Esophagus squamous epithelium (tissue), 5 donors: ENCODE measurements around the gene RPS8. TPM values are rescaled to one million over a fixed set of nuclear protein-coding genes. Genes with fewer than 3 reads are reported as not detected.

ENCODE experiments used
- DNase-seq: peaks from one replicate; lab custom pipeline; 2025; lab: John Stamatoyannopoulos, UW
- H3K27ac ChIP-seq, 4 donors: fragments of 200-600 bp; sonication (generic); one replicate each; pipeline ENCODE4 v1.5.1; 2016 to 2019; ENCODE audit warnings: mild to moderate bottlenecking in 1 of 4
- H3K27me3 ChIP-seq, 4 donors: fragments of 200-600 bp; sonication (generic); 1 replicate in 3 of 4; 2 replicates in 1 of 4; pipeline versions ENCODE4 v1.5.1 to v1.6.0; 2017 to 2021; ENCODE audit warnings: antibody characterized with exemption in 1 of 4
- H3K36me3 ChIP-seq, 3 donors: fragments of 200-600 bp; sonication (generic); one replicate each; pipeline ENCODE4 v1.5.1; 2016 to 2019
- H3K4me1 ChIP-seq, 3 donors: fragments of 200-600 bp; sonication (generic); one replicate each; pipeline ENCODE4 v1.5.1; 2017 to 2019
- H3K4me3 ChIP-seq, 4 donors: fragments of 200-600 bp; sonication (generic); 1 replicate in 3 of 4; 2 replicates in 1 of 4; pipeline ENCODE4 v1.5.1; 2016 to 2019; ENCODE audit warnings: mild to moderate bottlenecking in 2 of 4, moderate library complexity in 1 of 4
- H3K9me3 ChIP-seq, 3 donors: fragments of 200-600 bp; sonication (generic); one replicate each; pipeline ENCODE4 v1.5.1; 2016 to 2019
- CTCF ChIP-seq, 6 experiments: fragments of 450-650 bp in 4 of 6; fragments of 200-600 bp in 2 of 6; sonication (generic) in 2 of 6; IDR thresholded peaks; one replicate each; pipeline ENCODE4 v1.5.1; 2016 to 2019; ENCODE audit warnings: antibody characterized with exemption in 6 of 6, mild to moderate bottlenecking in 4 of 6, moderate library complexity in 4 of 6
- POLR2A ChIP-seq, 4 donors: fragments of 450-650 bp; IDR thresholded peaks; one replicate each; pipeline ENCODE4 v1.6.1; 2017; ENCODE audit warnings: antibody characterized with exemption in 4 of 4, mild to moderate bottlenecking in 4 of 4, moderate library complexity in 3 of 4
- WGBS, 2 donors: methylation state at CpG; one replicate each; pipeline ENCODE4 v1.1.5; 2018; 5-methylcytosine and 5-hydroxymethylcytosine counted together
- intact Hi-C: fragments of 100-400 bp; cut with DNase I; formaldehyde crosslinking; loops from one replicate; pipeline ENCODE4 v1.15.0; 2022
- total RNA-seq, 4 donors: library from RNA; depleted of rRNA; stranded (reverse); fragments of >200 nt; gene quantifications; one replicate each; pipeline ENCODE4 v1.1.0, GENCODE V29; 2016
- donor health status: DM: yes; HTN: yes; CAD: no.

RPS8 gene
- total RNA-seq, 4 donors from 2014 or later: 1,915 to 3,855 (median 2,689) TPM

- H3K27ac ChIP-seq: peak overlapping the region in 3 of 4 donors; percentile 64 to 97 (median 97)
- intact Hi-C loops: no loop called here
- peaks cover 44 to 82% (median 47%) of the 10 kb centered on the region in 3 donors for H3K4me1 ChIP-seq
- WGBS, 2 donors: 79 to 92% methylated on average over 3 to 9 of the region's 9 CpGs
- H3K4me3 ChIP-seq: peak overlapping the region in 1 of 4 donors; percentile 91
- TF ChIP-seq POLR2A (IDR thresholded peaks at IDR 0.05) (no peak), CTCF (IDR thresholded peaks at IDR 0.05) (no peak)
- H3K9me3 ChIP-seq: no peaks in the 10 kb centered on the region
- no peaks in the 10 kb centered on the region for H3K27me3 ChIP-seq
- no peak for DNase-seq
- H3K36me3 ChIP-seq: peaks cover 17 to 53% (median 17%) of the 10 kb centered on the region in 3 donors
Observed at GRCh38 chr1:44803062-44803311, 27.6 kb downstream of the RPS8 start.

- H3K27ac ChIP-seq: peak overlapping the region; percentile 9 to 97 (median 80)
- H3K9me3 ChIP-seq: no peaks in the 10 kb centered on the region
- no peaks in the 10 kb centered on the region for H3K27me3 ChIP-seq
- peaks cover 49 to 87% (median 52%) of the 10 kb centered on the region in 3 donors for H3K4me1 ChIP-seq
- H3K4me3 ChIP-seq: peak overlapping the region in 1 of 4 donors; percentile 91
- intact Hi-C loops: no loop called here
- DNase-seq: no peak
- TF ChIP-seq CTCF (IDR thresholded peaks at IDR 0.05) (no peak), POLR2A (IDR thresholded peaks at IDR 0.05) (no peak)
- peaks cover 17 to 53% (median 17%) of the 10 kb centered on the region in 3 donors for H3K36me3 ChIP-seq
- 77 to 85% methylated on average over 5 to 9 of the region's 13 CpGs for WGBS, 2 donors
Observed at GRCh38 chr1:44803312-44804095, 28.2 kb downstream of the RPS8 start.

- Histone ChIP-seq H3K9me3 (no peaks in the 10 kb centered on the region), H3K36me3 (peaks cover 17 to 53% (median 17%) of the 10 kb centered on the region in 3 donors), H3K4me1 (peaks cover 61 to 96% (median 68%) of the 10 kb centered on the region in 3 donors), H3K4me3 (peak overlapping the region in 1 of 4 donors; percentile 3), H3K27me3 (no peaks in the 10 kb centered on the region), H3K27ac (peak overlapping the region in 3 of 4 donors; percentile 30 to 99 (median 94))
- intact Hi-C loops: no loop called here
- TF ChIP-seq CTCF (IDR thresholded peaks at IDR 0.05): no peak
- TF ChIP-seq POLR2A (IDR thresholded peaks at IDR 0.05): no peak
- 90 to 92% methylated on average over 12 to 16 of the region's 20 CpGs for WGBS, 2 donors
- no peak for DNase-seq
Observed at GRCh38 chr1:44805311-44806024, 30.1 kb downstream of the RPS8 start.

- no peak for TF ChIP-seq CTCF (IDR thresholded peaks at IDR 0.05)
- no peak for TF ChIP-seq POLR2A (IDR thresholded peaks at IDR 0.05)
- intact Hi-C loops: no loop called here
- DNase-seq: no peak
- Histone ChIP-seq H3K4me3 (peak overlapping the region in 1 of 4 donors; percentile 3), H3K9me3 (no peaks in the 10 kb centered on the region), H3K27me3 (no peaks in the 10 kb centered on the region), H3K27ac (peak overlapping the region; percentile 94 to 99 (median 96)), H3K36me3 (peaks cover 17 to 53% (median 17%) of the 10 kb centered on the region in 3 donors), H3K4me1 (peaks cover 66 to 96% (median 74%) of the 10 kb centered on the region in 3 donors)
- WGBS, 2 donors: 85 to 94% methylated on average over 4 to 22 of the region's 70 CpGs
Observed at GRCh38 chr1:44806025-44806703, 30.8 kb downstream of the RPS8 start.
